MV-4-11 (cell line): ENCODE results near the gene ARHGEF7.
A peak's percentile ranks its signal among the peaks of the same experiment; 100 is the strongest.

Experiments
- DNase-seq: peaks from one replicate; lab custom pipeline; 2025; lab: John Stamatoyannopoulos, UW

The ARHGEF7 gene

GRCh38 chr13:111201304-111201940 is 86.3 kb downstream of the ARHGEF7 start:
- DNase-seq, result peak; percentile 30

DNA sequence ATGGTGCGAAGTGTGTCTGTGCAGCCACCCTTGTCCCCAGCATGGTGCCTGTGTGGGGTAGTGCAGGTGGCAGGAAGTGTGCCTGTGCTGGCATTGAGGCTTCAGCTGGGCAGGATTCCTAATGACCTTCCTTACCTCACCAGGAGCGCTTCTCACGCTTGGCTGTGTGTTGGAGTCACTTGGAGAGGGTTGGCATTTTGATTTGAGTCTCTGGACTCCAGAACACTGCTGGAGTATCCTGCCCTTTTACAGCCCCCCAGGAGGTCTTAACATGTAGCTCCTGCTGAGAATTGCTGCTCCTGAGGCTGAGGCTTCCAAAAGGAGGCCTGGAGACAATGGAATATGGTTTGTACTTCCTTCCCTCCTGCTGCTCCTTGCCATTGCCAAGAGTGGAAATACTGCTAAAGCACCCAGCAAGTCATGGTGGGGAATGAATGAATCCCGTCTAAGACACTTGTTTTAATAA is 87.1 kb downstream of the ARHGEF7 start:
- no peak for DNase-seq

DNA sequence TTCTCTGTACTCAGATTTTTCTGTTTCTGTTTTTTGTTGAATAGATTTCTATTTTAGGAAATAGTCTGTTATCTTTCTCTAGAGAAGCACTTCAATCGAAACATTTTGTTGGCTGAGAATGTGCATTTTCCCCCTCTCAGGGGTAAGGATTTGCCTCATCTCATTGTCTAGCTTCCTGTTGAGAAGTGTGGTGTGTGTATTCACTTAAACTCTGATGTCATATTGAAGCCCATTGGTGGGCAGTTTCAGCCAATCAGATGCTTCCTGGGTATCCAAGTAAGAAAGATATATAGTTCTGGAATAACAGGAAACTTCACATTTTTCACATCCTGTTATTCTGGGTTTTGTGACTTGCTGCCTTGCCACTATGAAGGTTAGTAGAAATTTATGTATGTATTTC is 87.6 kb downstream of the ARHGEF7 start:
- peak; percentile 61 for DNase-seq

- DNase-seq, result no peak
These were observed 88.8 kb downstream of the ARHGEF7 start for GRCh38 chr13:111203736-111204389.

- DNase-seq, result peak; percentile 58
These were observed 89.5 kb downstream of the ARHGEF7 start for GRCh38 chr13:111204438-111205177.

GRCh38 chr13:111206148-111206547 is 91.0 kb downstream of the ARHGEF7 start:
- DNase-seq, result no peak

- DNase-seq, result no peak
These were observed 94.5 kb downstream of the ARHGEF7 start for GRCh38 chr13:111209613-111210012.

- DNase-seq, result no peak
These were observed 95.0 kb downstream of the ARHGEF7 start for GRCh38 chr13:111210091-111210490.

GRCh38 chr13:111210544-111211469 is 95.7 kb downstream of the ARHGEF7 start:
- DNase-seq, result no peak

DNA sequence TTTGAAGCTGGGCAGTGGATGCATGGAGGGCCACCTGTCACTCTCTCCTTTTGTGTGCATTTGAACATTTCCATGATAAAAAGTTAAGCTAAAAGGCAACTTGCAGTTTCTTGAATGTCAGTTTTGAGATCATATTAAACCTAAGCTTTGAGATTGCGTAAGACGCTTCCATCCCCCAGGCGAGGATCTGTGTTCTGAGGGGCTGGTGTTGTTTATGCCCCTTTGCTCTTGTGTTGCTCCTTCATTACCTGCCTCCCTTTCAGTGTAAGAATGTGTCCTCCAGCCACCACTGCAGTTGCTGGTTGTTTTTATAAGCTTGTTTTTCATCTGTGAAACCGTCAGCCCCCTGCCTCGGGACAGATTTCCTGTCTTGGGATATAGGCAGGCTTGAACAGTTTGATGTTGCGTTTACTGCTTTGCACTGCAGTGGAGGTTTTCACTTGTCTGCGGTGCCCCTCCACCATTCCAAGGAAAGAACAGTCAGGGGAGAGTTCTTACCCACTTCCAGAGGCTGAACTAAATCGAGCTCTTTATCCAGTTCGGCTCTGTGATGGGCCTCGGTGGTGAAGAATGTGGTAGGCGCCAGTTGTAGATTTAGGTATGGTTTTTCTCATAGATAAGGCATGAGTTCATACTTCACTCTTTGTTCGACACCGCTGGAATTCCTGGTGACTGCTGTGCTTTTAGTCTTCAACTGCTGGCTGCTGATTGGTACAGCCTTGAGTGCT is 96.8 kb downstream of the ARHGEF7 start:
- no peak for DNase-seq

GRCh38 chr13:111212517-111212873 is 97.4 kb downstream of the ARHGEF7 start:
- no peak for DNase-seq

- DNase-seq, result peak; percentile 93
These were observed 99.0 kb downstream of the ARHGEF7 start for GRCh38 chr13:111213964-111214726.

GRCh38 chr13:111215081-111216047 is 100.3 kb downstream of the ARHGEF7 start:
- DNase-seq, result no peak

- peak; percentile 22 for DNase-seq
These were observed 101.3 kb downstream of the ARHGEF7 start for GRCh38 chr13:111216166-111216960.

DNA sequence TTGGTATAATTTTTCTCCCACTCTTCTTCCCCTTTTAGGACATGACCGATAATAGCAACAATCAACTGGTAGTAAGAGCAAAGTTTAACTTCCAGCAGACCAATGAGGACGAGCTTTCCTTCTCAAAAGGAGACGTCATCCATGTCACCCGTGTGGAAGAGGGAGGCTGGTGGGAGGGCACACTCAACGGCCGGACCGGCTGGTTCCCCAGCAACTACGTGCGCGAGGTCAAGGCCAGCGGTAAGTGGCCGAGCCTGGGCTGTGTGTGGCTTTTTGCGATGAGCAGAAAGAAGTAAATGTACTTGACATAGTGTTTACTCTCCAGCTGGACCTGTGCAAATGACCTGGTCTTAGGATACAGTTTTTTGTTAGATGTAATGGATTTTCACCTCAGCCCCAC is 102.5 kb downstream of the ARHGEF7 start:
- no peak for DNase-seq

GRCh38 chr13:111219280-111219679 is 104.2 kb downstream of the ARHGEF7 start:
- peak; percentile 33 for DNase-seq

GRCh38 chr13:111219950-111220349 is 104.8 kb downstream of the ARHGEF7 start:
- DNase-seq, result no peak

DNA sequence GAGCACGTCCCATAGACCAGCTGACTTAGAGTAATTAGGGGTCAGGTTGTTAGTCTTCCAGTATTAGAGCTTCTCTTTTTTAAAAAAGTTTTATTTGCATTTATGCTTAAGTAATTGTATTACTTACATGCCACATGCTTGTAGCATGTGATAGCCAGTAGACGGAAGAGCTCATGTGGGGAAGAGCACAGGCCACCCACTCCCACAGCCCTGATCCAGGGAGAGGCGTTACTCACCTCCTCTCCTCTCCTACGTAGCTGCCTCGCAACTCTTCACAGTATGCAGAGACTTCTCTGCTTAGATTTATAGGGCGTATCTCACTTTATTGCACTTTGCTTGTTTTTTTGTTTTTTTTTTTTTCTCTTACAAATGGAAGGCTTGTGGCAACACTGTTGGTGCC is 110.1 kb downstream of the ARHGEF7 start:
- DNase-seq, result no peak
